Anterior cingulate cortex (tissue), 58 donors: ENCODE data around the gene PGM5.
A peak's percentile ranks its signal among the peaks of the same experiment; 100 is the strongest.

Experiments
- DNase-seq, 58 donors: peaks; one replicate each; lab custom pipeline; 2025; lab: John Stamatoyannopoulos, UW

Gene PGM5

DNA sequence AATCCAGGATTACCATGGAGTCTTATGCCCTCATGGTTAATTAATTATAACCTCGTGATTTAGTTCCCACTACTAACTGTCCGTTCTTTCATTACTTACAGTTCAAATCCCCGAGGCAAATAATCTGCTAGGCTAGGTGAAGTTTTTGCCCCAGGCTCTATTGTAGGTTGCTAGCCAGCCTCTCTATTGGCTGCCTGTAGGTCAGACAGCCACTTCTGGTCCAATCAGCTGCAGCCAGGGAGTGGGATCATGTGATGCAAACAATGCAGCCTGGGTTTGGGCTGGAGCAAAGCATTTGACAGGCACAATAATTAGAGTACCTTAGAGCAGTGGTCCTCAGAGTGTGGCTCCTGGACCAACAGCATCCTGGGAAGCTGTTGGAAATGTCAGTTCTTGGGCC is 166.5 kb downstream of the PGM5 start:
- no peak for DNase-seq

DNA sequence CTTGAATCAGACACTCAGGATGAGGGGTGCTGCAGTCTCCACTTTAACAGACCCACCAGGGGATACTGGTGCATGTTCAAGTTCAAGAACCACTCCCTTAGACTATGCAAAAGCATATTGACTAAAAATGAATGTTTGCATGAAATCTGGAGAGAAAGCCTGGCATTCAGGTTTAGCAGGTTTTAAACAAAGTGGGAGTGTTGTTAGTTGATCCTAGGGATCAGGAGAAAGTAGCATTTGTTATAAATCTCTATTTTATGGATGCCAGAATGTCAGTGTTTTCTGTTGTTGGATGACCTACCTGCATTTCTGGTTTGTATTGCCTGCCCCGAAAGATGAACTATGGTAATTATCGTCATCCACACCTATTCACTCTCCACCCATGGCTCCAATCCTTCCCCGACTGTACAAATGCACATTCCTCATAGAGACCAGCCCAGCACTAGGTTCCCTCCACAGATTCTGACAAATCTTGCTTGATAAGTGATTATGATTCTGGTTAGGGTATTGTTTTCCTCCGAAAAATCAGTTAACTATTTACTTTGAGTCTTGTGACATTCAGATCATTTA is 167.0 kb downstream of the PGM5 start:
- DNase-seq = no peak

DNA sequence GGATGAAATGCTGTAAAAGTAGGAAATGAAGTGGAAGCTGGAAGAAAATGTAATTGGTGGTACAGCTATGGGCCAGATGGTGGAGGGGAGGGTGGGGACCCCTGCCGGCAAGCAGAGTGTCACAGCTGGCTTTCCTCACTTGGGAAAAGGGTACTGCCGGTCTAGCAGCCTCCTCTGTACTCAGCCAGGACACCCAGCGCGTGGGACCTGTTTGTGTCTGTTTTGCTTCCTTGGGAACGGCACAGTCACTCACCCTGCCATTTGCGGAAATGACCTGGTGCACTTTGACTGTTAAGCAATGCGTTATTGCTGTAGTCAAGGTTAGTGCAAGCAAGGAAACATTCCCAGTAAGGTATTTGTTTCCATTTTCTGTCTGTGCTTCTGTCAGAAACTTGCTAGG is 174.2 kb downstream of the PGM5 start:
- DNase-seq = no peak

DNA sequence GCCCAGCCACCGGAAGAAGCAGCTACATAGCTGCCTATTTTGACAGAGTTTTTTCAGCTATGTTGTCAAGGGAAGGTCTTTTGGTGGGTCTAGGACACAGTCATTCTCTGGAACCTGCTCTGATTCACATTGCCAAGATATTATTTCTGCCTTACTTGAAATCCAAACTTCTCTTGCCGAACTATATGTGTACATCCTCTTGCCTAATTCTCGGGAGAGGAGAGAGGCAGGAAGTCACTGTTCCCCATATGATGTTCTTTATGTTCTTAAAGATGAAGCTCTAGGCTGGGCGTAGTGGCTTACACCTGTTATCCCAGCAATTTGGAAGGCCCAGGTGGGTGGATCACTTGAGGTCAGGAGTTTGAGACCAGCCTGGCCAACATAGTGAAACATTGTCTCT is 175.7 kb downstream of the PGM5 start:
- no peak for DNase-seq

DNA sequence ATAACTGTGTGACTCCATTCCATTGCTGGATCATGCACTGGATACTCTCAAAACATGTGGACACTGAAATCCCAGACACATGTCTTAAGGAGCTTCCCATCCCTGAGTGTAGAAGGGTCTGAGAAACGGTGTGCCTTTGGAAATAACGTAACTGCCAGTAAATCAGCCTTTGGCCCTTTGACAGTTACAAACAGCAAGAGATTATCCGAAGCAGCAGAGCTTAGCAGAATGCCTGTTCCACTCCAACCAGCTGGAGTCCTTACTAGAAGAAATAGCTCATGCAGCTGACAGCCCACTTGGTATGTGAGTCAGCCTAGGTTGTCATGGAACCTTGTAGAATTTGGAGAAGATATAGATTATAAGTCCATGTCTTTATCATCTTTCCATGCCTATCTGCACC is 177.3 kb downstream of the PGM5 start:
- DNase-seq = peak in 7 of 58 donors; percentile 11 to 38 (median 16)

DNA sequence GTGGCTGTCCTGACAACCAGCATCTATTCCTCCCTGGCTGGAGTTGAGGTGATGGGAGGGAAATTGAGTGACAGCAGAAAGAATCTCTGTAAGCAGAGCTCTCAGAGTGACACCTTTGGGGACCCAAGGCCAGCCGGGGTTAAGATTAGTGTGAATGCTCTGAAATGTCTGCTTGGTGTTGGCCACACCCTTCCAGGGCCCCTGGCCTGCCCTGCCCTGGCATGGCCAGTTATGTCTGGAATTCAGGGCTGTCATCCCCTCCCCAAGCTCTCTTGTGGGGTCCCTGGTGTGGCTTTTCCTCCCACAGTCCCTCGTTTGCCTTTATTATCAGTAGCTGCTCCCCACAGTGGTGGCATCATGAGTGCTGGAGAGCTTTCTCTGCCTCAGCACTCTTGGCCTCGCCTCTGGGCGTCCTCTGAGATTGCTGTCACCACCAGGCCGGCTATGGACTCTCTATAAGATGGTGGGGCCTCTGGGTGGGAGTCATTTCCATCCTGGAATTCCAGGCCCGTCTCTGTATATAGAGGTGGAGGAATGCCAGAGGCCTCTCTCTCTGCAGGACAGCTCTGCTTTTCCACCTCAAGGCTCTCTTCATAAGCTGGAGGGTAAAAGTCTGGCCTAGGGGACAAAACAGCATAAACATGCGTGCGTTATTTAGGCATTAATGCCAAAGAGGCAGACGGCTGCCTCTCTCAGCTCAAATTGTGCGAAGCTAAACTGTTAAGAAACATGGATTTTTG is 180.6 kb downstream of the PGM5 start:
- peak in 1 of 58 donors; percentile 4 for DNase-seq

DNA sequence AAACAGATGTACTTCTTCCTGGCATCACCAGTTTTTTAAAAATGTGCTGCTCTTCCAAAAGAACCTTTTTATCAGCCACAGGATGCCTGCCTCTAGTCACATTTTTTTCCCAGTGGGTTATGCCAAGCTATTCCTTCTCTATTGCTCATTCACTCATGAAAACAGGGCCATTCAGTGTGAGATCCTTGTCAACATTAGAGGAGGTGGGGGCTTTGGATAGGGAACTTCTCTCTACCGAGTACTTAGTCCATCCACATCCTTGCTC is 181.1 kb downstream of the PGM5 start:
- DNase-seq = peak in 1 of 58 donors; percentile 33

DNA sequence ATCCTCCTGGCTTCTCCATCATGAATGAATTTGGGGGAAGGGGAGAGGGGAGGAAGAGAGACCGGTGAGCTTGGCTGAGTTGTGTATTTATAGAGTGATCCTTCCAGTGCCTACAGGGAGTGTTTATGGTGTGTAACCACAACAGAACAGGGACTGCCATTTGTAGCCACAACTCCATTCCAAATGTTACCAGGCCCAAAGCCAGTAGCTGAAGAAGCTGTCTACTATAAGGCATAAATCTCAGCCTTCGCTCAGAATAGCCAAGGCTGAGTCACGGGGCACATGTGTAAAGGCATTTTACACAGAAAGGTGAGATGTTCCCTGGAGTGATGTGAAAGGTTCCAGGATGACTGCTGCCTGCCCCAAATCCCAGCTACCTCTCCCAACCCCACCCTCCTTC is 181.8 kb downstream of the PGM5 start:
- peak in 4 of 58 donors; percentile 4 to 26 (median 14) for DNase-seq

DNA sequence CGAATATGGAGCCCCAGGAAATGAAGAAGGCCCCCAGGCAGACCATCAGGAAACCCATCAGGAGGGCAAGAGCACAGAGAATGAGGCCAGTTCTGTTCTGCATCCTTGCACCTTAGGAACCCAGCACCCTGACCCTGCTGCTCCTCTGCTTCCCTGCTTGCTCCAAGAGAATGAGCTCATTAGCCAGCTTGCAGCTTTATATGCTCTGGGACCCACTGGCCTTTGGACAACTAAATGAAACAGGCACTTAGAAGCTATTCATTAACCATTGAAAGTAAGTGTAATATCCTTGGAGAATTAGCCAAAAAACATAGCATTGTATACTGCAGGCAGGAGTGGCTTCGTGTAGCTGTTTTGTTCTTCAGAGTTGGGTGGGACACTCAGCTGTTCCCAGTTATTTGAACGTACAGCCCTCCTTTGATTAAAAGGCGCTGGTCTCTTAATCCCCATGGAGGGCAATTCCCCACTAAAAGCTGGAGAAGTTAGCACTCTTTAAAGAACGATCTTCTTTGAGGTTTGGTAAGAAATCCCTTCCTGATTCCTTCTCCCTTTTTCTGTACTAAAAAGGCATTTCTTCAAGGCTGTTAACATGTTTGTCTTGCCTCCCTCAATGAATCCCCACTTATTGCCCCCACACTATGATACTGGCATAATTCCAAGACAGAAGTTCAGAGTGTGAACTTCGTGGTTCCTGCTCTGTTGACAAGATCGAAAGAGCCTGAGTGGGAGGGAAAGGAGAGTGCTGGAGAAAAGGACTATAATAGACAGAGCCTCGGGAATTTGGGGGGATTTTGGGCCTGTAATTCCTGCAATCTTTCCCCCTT is 184.5 kb downstream of the PGM5 start, which contains the start of gene TMEM252:
TMEM252 (minus strand) TSS at position 172 of the 824 bp plus-strand sequence; CDS start at position 103, 69 bp downstream.
- DNase-seq = no peak

DNA sequence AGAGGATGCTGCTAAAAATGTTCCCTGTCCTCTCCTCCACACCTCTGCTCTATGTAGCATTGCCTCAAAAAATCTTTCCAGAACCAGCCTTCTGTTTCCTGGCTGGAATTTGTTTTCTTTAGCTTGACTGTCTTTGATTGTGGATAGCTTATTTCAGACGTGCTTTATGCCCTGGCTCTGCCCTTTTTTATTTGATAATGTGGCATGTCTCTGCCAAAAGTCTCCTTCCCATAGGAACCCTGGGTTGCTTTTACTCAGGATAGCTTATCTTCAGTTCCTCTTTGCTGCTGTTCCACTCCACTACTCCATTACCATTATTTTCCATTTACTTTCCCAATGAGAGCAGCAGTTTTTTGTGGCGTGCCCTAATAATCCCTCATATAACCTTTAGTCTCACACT is 185.2 kb downstream of the PGM5 start:
- no peak for DNase-seq

DNA sequence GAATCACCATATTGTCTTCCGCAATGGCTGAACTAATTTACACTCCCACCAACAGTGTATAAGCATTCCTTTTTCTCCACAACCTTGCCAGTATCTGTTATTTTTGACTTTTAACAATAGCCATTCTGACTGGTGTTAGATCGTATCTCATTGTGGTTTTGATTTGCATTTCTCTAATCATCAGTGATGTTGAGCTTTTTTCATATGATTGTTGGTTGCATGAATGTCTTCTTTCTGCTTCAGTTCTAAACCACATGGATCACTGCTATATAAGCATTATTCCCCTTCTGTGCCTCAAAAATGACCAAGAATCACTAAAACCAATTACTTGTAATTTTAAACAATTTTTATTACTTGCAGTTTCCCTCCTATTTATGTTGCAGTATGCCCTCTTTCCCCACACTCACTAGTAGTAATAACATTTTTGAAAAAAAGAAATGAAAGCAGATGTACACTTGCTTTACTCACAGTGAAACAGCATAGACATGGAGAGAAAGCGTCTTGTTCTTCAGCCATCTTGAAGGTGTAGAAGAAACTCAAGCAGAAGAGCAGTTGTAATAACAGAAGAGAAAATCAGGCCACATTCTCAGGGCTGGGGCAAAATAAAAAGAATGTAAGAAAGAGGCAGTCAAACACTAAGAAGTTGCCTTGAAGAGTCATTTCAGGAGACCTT is 188.8 kb downstream of the PGM5 start:
- no peak for DNase-seq

DNA sequence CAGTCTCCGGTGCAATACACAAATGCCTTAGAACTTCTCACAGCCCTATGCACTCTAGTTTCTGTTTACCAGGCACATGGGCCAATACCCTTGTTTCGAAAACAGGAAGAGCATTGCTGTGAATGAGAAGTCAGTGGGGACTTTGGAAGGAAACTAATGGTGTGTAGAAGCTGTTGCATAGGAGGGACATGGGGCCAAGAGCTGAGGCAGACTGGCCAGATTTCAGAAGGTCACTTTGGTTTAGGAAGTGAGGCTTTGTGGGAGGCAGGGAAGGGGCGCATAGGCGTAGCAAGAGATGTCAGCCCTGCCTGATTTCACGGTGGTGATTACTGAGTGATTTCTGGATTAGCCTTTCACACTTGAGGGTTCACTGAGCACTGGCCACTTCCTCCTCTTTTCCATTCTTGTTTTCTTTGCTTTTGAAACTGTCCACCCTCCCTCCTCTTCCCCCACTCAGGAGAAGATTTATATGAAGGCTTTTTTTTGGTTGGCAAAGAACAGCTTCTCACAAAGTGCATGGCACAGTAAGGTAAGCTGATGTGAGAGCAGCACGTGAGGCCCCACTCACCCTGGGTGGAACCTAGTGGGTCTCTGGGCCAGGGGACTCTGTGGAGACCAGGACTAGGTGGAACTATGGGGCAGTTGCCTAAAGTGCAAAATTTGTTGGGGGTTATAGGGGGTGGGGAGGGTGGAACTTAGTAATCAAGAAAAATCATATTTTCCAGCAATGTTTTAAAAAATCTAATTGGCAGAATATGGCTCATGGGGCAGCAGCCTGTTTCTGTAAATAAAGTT is 190.4 kb downstream of the PGM5 start:
- peak in 3 of 58 donors; percentile 12 to 20 (median 16) for DNase-seq

DNA sequence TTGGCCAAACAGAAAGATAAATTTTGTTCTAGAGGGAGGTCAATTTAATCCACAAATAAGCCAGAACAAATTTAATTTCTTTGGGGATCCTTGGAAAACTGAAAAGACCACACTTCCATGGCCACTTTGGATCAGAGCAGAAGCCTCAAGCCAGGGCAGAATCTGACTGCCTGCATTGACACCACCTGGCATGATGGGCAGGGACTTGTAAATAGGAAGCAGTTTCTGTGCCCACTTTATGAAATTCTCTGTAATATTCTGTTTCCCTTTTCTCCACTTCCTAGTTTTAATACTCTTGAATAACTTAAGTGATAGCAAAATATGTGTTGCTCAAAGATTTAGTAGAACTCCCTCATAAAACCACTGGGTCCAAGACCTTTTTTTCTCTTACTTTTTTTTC is 191.0 kb downstream of the PGM5 start:
- DNase-seq = no peak

DNA sequence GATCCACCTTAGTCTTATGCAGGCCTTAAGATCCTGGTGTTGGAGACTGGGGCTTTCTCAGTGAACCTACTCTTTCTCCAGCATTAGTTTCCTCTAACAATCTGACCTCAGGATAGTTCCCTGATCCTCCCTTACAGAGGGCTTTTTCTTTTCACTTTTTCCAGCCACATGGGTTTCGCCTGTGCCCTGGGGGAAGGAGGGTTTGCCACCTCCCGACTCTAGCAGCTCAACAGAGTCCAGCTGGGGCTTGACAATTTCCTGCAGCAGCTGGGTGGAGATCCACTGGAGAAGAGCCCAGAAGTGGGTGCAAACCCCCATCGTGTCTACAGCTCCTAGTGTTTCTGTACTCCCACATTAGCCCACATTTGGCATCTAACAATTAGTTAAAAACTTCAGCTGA is 191.8 kb downstream of the PGM5 start:
- no peak for DNase-seq

DNA sequence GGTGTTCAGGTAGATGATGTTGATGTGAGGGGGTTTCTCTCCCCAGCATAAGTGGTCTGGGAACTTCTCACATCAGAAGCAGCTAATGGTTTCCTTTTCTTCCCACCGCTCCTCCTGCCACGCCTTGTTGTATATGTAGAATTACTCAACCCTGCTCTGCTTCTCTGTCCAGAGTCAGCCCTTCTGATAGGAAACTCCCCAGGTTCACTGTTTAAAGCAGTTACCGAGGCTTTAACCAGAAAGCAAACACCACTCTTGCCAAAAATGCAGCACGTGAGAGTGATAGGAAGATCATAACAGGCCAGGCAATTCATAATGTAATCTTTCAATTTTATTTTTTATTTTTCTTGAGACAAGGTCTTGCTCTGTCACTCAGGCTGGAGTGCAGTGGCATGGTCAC is 194.8 kb downstream of the PGM5 start:
- no peak for DNase-seq

DNA sequence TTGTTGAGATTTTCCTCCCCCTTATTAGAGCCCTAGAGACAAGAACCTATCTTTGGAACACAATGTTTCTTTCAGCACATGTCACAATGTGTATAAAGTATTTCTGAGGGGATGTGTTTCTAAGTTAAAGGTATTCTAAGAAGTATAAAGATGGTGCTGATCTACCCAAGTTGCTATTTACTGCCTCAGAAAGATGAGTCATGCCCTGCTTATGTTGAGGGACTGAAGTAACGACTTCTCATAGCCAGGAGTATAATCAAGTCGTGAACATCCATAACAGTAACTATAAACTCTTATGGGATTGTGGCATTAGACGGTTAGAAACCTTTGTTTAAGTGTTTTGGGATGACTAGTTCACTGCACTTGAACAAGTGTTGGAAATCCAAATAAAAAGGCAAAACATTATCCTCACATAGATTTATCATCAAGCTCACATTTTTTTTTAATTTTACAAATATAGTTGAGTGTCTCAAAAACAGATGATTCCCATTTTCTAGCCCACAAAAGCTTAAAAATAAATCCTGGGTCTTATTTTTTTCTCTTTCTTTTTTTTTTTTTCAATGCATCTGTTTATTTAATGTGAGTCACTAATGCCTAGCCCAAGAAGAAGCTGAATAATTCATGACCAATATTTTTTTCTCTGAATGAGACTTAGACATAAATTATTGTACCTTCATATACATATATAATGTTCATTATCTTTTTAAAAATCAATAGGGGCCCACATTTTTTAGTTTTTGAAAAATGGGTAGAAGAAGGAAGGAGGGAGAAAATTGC is 196.5 kb downstream of the PGM5 start:
- DNase-seq = no peak

DNA sequence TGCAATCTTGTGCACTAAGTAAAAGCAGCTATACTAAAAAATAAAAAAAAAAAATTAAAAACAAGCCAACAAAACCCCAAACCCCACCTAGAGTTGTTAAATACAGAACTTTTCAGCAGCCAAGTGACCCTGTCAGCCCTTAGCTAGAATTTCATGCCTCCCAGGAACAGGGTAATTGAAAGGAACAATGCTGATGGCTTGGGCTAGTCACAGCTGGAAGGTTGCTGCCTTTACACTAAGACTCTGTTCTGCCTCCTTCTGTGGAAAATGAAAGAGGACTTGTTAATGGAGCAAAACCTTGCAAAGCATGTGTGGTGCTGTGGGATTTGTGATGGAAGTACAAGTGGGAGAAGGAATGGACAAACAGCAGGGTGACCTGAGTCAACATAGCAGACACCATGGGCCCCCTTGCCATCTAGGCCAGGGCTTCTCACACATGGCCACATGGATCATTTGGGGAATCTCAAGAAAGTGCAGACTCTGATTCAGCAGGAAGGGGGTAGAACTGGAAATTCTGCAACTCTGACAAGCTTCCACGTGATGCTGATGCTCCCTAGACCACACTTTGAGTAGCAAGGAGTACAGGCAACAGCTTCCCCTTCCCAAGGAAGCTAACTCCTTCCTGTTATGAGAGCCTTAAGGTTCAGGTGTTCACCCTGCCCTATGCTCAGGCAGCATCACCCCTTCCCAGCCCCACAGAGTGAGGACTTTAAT is 199.2 kb downstream of the PGM5 start:
- no peak for DNase-seq

DNA sequence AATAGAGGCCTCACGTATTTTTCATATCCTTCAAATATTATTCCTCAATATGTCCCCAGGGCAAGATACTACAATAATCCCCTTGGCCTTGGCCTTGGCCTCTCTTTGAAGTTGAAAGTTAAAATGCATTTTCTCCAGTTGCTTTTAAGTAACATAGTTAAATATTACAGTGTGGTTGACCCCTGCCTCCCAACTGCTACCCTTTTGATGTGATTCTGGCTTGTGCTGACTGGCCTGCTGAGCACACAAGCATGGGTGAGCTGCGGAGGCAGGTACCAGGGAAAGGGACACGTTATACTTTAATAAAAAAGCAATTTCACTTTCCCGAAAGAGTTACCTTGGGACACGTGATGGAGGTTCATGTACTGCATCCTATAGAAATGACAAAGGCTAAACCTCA is 202.1 kb downstream of the PGM5 start:
- no peak for DNase-seq
